Retina (tissue), 1 donor: Measurements from ENCODE around the gene PRSS2.

ENCODE experiments used
- DNase-seq: peaks from one replicate; pipeline ENCODE4 v3.0.0-alpha.2; 2016

PRSS2 gene

DNA sequence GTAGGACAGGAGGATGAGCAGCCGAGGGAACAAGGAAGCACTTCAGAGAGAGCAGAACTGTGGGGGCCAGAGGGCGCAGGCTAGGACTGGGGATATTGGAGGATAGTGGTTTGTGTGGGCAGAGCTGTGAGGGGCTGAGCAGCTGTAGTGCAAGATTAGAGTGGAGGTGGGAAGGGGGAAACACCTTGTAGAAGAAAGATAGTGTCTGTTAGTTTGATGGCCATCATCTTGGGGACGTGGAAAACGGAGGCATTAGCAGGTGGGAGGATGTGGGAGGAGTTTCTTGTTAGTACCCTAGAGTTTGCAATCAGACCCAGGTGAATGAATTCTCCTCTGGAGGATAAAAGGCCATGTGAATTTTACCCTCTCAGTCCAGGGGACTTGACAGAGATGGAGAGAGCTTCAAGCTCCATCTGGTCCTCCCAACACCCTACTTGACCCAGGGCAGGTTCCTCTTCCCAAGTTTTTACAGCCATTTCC lies 34.0 kb downstream of the PRSS2 start:
- no peak for DNase-seq

DNA sequence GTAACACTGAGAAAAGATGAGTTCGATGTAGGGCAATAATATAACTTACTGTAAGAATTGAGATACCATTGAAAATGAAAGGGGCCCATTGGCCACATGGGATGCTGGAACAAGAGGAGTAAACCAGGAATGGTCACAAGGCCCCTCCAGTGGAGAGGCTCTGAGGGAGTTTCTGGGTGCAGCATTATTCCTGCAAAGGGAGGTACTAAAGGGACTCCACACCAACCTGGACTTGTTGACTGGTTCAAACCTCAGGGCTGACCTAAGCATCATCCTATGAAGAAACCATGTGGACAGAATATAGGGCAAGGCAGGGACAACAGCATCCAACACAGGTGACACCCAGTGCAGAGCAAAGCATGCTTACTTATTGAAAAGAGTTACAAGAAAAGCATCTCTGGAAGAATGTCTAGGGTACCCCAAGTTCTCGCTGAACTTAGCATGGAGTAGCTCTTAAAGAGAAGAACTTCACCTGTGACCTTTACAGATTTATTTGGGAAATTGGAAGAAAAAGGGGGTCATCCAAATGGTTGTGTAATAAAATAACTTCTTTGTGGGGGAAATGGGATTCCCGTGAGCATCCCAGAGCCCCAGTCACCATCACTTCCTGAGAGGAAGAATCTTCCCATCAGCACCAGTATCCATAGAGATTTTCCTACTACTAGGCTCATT lies 34.7 kb downstream of the PRSS2 start:
- no peak for DNase-seq

DNA sequence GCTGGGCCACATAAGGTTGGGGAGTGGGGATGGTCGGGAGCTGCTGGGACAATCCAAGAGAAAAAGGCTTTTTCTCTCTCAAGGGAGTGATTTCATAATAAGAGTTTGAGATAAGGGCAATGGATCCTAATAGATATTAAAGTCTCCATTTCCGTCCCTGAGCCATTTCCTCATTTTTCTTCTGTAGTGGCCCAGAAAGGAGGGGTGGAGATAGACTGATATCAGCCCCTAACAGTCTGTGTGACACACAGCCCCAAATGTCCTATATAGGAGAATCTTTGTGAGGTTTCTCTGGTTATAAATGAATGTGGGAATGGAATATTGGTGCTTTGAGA lies 35.2 kb downstream of the PRSS2 start:
- no peak for DNase-seq

DNA sequence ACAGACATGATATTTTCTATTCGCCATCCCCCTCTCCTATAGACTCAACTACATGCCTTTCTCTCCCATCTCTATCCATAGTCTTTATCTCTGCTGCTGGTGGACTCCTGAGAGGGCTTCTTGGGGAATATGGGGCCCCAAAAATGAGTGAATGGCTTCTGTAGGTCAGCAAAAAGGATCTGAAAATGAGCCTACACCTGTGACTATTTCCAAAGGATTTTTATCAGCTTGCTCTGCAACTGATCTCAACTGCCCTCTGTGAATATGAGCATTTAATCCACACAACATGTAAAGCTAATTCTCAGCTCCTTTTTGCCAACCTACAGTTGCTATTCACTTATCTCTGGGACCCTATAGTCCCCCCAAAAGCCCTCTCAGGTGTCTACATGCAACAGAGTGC lies 36.2 kb downstream of the PRSS2 start:
- DNase-seq: no peak

DNA sequence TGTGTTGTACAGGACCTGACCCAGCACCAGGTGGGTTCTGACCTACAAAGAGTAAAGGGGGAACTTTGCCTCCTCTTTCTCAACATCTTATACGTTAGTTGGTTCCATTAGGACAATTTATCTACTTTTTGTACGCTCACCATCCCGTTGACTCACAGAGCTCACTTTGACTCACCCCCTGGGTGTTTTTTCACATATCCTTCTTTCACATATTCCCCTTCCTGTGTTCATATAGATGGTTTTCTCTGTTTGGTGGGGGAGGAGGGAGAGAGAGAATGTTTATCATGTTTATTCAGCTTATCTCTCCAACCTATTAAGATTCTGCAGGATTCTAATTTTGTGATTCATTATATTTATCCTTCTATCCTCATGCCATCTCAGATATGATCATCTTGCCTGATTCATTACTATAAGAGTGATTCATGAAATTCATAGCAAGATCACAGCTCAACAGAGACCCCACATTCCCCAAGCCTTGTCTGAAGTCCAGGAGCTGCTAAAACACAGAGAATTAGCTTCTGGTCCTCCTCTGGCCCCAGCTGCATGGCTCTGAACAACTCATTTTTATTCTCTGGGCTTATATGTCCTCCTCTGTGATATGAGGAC lies 37.2 kb downstream of the PRSS2 start:
- DNase-seq: no peak

DNA sequence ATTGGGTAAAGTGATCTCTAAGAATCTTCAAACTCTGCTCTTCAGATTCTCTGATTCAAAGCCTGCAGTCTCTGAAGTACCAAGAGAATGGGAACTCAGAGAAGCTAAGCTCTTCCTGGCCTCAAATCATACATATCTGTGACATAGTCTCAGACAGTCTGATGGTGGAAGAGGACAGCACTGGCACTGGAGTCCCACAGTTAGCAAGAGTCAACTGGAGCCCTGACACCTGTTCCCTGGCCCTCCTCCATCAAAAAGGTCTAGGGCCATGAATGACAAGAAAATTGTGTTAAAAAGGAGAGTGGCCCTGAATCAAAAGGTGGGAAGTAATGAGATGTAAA lies 37.7 kb downstream of the PRSS2 start:
- DNase-seq: no peak

DNA sequence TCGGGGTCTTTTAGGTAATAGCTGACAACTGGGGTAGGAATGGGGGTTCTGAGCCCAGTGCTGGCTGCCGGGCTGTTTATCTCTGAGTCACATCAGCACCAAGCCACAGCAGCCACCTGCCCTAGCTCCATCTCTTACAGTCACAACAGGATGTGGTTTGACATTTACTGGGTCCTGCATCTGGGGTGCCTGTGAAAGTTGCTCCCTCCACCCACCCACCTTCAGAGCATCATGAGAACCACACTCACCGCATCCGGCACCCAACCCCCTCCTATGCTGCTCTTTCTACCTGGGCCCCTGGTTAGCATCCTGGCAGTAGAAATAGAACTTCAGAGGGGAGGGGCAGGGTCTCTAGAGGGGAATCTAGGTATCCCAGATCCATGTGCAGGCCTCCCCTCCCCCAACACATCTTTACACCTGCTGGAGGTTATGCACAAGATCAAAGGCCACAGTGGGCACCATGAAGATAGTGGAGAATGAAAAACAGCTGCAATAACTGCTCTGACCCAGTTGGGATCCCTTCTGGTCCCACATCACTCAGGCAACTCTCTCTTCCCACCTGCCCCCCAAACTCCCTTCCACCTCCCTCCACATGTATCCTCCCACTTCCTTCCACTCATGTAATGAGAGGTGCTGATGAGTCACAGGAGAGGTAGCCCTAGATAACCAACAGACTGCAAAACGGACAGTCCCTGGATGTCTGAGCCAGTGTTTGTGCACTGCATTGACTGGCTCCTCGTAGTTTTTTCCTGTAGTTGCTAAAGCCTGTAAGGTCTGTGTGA lies 38.2 kb downstream of the PRSS2 start:
- no peak for DNase-seq

DNA sequence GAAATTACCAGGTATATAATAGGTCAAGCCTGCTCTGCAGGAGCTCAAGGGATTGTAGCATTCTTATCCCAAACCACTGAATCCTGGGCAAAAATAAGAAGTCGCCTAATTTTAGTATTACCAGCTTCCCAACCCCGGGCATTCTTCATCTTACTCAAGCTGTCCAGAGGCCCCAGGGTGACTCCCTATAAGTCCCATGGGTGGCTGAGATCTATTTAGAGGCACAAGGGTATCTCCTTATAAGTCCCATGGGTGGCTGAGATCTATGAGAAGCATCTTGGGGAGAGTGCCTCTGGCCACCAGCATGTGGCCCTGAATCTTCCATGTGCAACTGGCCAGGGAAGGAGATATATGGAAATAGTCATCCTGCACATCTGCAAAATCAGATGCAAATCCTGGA lies 38.9 kb downstream of the PRSS2 start:
- DNase-seq: no peak

- DNase-seq: peak; percentile 51
Measured at GRCh38 chr7:142811154-142811737, 40.5 kb downstream of the PRSS2 start.

- DNase-seq: no peak
Measured at GRCh38 chr7:142812437-142813215, 41.9 kb downstream of the PRSS2 start.

GRCh38 chr7:142813226-142813625 lies 42.5 kb downstream of the PRSS2 start:
- DNase-seq: no peak

- no peak for DNase-seq
Measured at GRCh38 chr7:142813699-142814098, 42.9 kb downstream of the PRSS2 start.

DNA sequence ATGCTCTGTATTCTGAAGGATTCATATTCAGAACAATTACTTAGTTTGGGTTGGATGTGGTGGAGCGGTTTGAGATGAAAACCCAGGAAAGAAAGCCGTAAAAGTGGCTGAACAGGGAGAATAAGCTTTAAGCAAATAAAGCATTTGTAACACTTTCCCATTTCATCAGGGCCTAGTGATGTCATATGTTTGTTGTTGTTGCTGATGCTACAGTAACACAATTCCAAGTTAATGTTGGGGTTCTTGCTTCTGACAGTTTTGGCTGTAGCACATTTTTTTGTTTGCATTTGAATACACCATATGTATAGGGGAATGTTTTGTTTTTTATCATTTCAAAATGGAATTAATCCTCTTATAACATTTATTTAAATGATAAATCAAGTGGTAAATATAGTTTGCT lies 43.7 kb downstream of the PRSS2 start:
- no peak for DNase-seq

- peak; percentile 39 for DNase-seq
Measured at GRCh38 chr7:142815134-142815533, 44.4 kb downstream of the PRSS2 start.

DNA sequence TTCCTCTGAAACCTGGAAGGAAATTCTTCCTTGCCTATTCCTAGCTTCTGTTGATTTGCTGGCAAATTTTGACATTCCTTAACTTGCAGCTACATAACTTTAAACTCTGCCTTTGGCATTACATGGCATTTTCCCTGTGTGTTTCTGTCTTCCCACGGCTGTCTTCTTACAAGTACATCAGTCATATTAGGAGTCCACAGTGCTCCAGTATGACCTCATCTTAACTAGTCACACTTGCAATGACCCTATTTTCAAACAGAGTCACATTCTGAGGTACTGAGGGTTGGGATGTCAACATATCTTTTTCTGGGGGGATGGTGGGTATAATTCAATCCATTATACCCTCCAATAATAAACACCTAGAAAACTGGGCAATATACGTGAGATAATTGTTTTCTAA lies 46.7 kb downstream of the PRSS2 start:
- DNase-seq: no peak

- no peak for DNase-seq
Measured at GRCh38 chr7:142819530-142819929, 48.8 kb downstream of the PRSS2 start.

DNA sequence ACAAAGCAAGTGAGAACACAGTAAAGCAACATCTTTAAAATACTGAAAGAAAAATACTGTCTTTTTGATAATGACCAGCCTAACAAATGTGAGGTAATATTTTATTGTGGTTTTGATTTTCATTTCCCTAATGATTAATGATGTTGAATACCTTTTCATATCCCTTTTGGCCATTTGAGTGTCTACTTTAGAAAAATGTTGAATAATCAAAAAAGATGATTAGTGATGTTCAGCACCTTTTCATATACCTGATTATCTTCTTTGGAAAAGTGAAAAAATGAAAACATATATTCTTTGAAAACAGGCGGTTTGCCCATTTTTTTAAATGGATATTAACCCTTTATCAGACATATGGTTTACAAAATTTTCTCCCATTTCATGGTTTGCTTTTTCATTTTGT lies 51.9 kb downstream of the PRSS2 start:
- no peak for DNase-seq
